H9 (cell line): Measurements from ENCODE around the gene CDK14. TPM values are rescaled to one million over a fixed set of nuclear protein-coding genes. Genes with fewer than 3 reads are reported as not detected.
A peak's percentile ranks its signal among the peaks of the same experiment; 100 is the strongest.

Experiments
- DNase-seq: peaks from one replicate; pipeline ENCODE4 v3.0.0-alpha.2; 2017
- H2AFZ ChIP-seq: one replicate; pipeline ENCODE4 v1.6.1; 2013; ENCODE audit warnings: mild to moderate bottlenecking, low read length, control low read depth, moderate library complexity
- H2AK5ac ChIP-seq: 2 replicates; pipeline ENCODE4 v1.6.1; 2013; ENCODE audit warnings: low read length, control low read depth, mixed read lengths; ENCODE audit not compliant: insufficient read length
- H2BK120ac ChIP-seq: one replicate; pipeline ENCODE4 v1.6.1; 2013; ENCODE audit warnings: low read depth, mild to moderate bottlenecking, low read length, control low read depth, inconsistent platforms; ENCODE audit not compliant: poor library complexity, severe bottlenecking
- H2BK12ac ChIP-seq: 2 replicates; pipeline ENCODE4 v1.6.1; 2013; ENCODE audit warnings: low read length, control low read depth, mixed read lengths, low read depth; ENCODE audit not compliant: insufficient read length
- H2BK15ac ChIP-seq: 2 replicates; pipeline ENCODE4 v1.6.1; 2013; ENCODE audit warnings: low read depth, low read length, control low read depth
- H2BK20ac ChIP-seq: one replicate; pipeline ENCODE4 v1.6.1; 2013; ENCODE audit warnings: low read depth, mild to moderate bottlenecking, low read length, control low read depth, inconsistent platforms; ENCODE audit not compliant: poor library complexity, severe bottlenecking
- H2BK5ac ChIP-seq: 2 replicates; pipeline ENCODE4 v1.6.1; 2013; ENCODE audit warnings: low read length, control low read depth, mixed read lengths; ENCODE audit not compliant: insufficient read length
- H3K14ac ChIP-seq: 2 replicates; pipeline ENCODE4 v1.6.1; 2013; ENCODE audit warnings: low read length, control low read depth; ENCODE audit not compliant: insufficient read depth
- H3K18ac ChIP-seq: 2 replicates; pipeline ENCODE4 v1.6.1; 2013; ENCODE audit warnings: low read depth, mild to moderate bottlenecking, mixed read lengths, low read length, control low read depth; ENCODE audit not compliant: insufficient read length
- H3K23ac ChIP-seq: 2 replicates; pipeline ENCODE4 v1.6.1; 2013; ENCODE audit warnings: low read length, control low read depth, mixed read lengths, low read depth; ENCODE audit not compliant: insufficient read length
- H3K23me2 ChIP-seq: 2 replicates; pipeline ENCODE4 v1.6.1; 2013; ENCODE audit warnings: low read depth, mild to moderate bottlenecking, mixed read lengths, low read length, control low read depth; ENCODE audit not compliant: insufficient read length, poor library complexity, severe bottlenecking
- H3K27ac ChIP-seq: 2 replicates; pipeline ENCODE4 v1.5.1; 2013; ENCODE audit warnings: low read length, control low read depth, mixed read lengths, low read depth; ENCODE audit not compliant: insufficient read length
- H3K27me3 ChIP-seq: 2 replicates; pipeline ENCODE4 v1.6.1; 2013; ENCODE audit warnings: low read length, control low read depth, inconsistent platforms; ENCODE audit not compliant: insufficient read depth
- H3K4ac ChIP-seq: 2 replicates; pipeline ENCODE4 v1.6.1; 2013; ENCODE audit warnings: low read depth, mild to moderate bottlenecking, control low read depth, inconsistent platforms, low read length, moderate library complexity
- H3K4me1 ChIP-seq: 2 replicates; pipeline ENCODE4 v1.6.1; 2013; ENCODE audit warnings: low read length, control low read depth, inconsistent platforms; ENCODE audit not compliant: insufficient read depth
- H3K4me2 ChIP-seq: 2 replicates; pipeline ENCODE4 v1.6.1; 2013; ENCODE audit warnings: low read length, control low read depth, mixed read lengths; ENCODE audit not compliant: insufficient read length, insufficient read depth
- H3K56ac ChIP-seq: 2 replicates; pipeline ENCODE4 v1.6.1; 2013; ENCODE audit warnings: low read depth, mild to moderate bottlenecking, mixed read lengths, low read length, control low read depth; ENCODE audit not compliant: insufficient read length
- H3K79me1 ChIP-seq: 2 replicates; pipeline ENCODE4 v1.6.1; 2013; ENCODE audit warnings: low read depth, mild to moderate bottlenecking, moderate library complexity, low read length, control low read depth, inconsistent platforms; ENCODE audit not compliant: insufficient read depth, poor library complexity, severe bottlenecking
- H3K79me2 ChIP-seq: 2 replicates; pipeline ENCODE4 v1.6.1; 2013; ENCODE audit warnings: low read length, control low read depth, inconsistent platforms; ENCODE audit not compliant: insufficient read depth
- H3K9ac ChIP-seq: 2 replicates; pipeline ENCODE4 v1.6.1; 2013; ENCODE audit warnings: low read length, control low read depth, mixed read lengths; ENCODE audit not compliant: insufficient read length; ENCODE audit errors: extremely low read depth
- H3K9me3 ChIP-seq: one replicate; pipeline ENCODE4 v1.6.1; 2013; ENCODE audit warnings: low read depth, low read length, inconsistent platforms; ENCODE audit not compliant: control insufficient read depth
- H3T11ph ChIP-seq: one replicate; pipeline ENCODE4 v1.6.1; 2013; ENCODE audit warnings: mild to moderate bottlenecking, low read length, control low read depth, inconsistent platforms
- H4K20me1 ChIP-seq: one replicate; pipeline ENCODE4 v1.6.1; 2013; ENCODE audit not compliant: control insufficient read depth, insufficient read length, insufficient read depth
- H4K5ac ChIP-seq: 2 replicates; pipeline ENCODE4 v1.6.1; 2013; ENCODE audit warnings: low read depth, mild to moderate bottlenecking, mixed read lengths, low read length, control low read depth; ENCODE audit not compliant: insufficient read length
- H4K8ac ChIP-seq: replicated peaks from 2 replicates; pipeline ENCODE4 v1.6.1; 2013; ENCODE audit warnings: low read length, control low read depth, mixed read lengths, low read depth; ENCODE audit not compliant: insufficient read length
- H4K91ac ChIP-seq: 2 replicates; pipeline ENCODE4 v1.6.1; 2013; ENCODE audit warnings: low read depth, mild to moderate bottlenecking, moderate library complexity, mixed read lengths, low read length, control low read depth; ENCODE audit not compliant: insufficient read length
- H3K27ac Mint-ChIP-seq, 3 experiments: 2 replicates in 2 of 3; 3 replicates in 1 of 3; pipeline ENCODE4 v1.8.0; 2020 to 2021; ENCODE audit warnings: mixed read lengths in 3 of 3, mild to moderate bottlenecking in 1 of 3, moderate library complexity in 1 of 3
- H3K27me3 Mint-ChIP-seq: 2 replicates; pipeline ENCODE4 v1.8.0; 2021; ENCODE audit warnings: low read depth, mild to moderate bottlenecking, moderate library complexity, mixed read lengths
- H3K36me3 Mint-ChIP-seq, 3 experiments: 2 replicates in 2 of 3; 3 replicates in 1 of 3; pipeline ENCODE4 v1.8.0; 2020 to 2021; ENCODE audit warnings: low read depth in 3 of 3, mixed read lengths in 3 of 3; ENCODE audit not compliant: insufficient read depth in 1 of 3
- H3K4me1 Mint-ChIP-seq, 2 experiments: 2 replicates each; pipeline ENCODE4 v1.8.0; 2020; ENCODE audit warnings: mixed read lengths in 2 of 2
- H3K4me3 Mint-ChIP-seq, 2 experiments: 2 replicates in 1 of 2; 3 replicates in 1 of 2; pipeline ENCODE4 v1.8.0; 2020 to 2021; ENCODE audit warnings: mild to moderate bottlenecking in 2 of 2, mixed read lengths in 2 of 2, moderate library complexity in 1 of 2
- H3K9me3 Mint-ChIP-seq, 2 experiments: 2 replicates in 1 of 2; 3 replicates in 1 of 2; pipeline ENCODE4 v1.8.0; 2020; ENCODE audit warnings: mild to moderate bottlenecking in 2 of 2, mixed read lengths in 2 of 2, moderate library complexity in 1 of 2
- CTCF ChIP-seq: fragments of 200-600 bp; sonication (generic); conservative IDR thresholded peaks from 3 replicates; pipeline ENCODE4 v1.8.0; 2021; ENCODE audit warnings: antibody characterized with exemption, mild to moderate bottlenecking
- WGBS: extraction: QIAGEN DNeasy Blood & Tissue Kit; methylation state at CpG from one replicate; pipeline ENCODE4 v1.1.7; 2013; ENCODE audit warnings: missing lambda C conversion rate, low lambda C conversion rate, mixed read lengths; ENCODE audit not compliant: insufficient read length; ENCODE audit errors: extremely low coverage; 5-methylcytosine and 5-hydroxymethylcytosine counted together
- total RNA-seq: library from RNA; stranded (reverse); gene quantifications from 2 replicates; pipeline ENCODE4 v1.2.1, GENCODE V29; 2021

CDK14 gene
- total RNA-seq, 1 experiment from 2014 or later, result 23.9 TPM

DNA sequence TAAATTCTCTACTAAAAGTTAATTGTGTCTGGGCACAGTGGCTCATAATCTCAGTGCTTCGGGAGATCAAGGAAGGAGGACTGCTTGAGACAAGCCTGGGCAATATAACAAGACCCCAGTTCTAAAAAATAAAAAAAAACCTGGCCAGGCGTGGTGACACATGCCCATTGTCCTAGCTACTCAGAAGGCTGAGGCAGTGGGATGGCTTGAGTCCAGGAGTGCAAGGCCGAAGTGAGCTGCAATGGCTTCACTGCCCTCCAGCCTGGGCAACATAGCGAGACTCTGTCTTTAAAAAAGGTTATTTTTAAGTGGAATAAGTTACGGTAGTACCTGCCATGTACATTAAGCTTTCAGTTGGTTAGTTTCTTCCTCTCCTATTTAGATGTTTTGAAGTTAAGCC lies 28.9 kb downstream of the CDK14 start:
- Mint-ChIP-seq H3K27me3 (peaks cover 11% of the 10 kb centered on the region), H3K9me3 (no peaks in the 10 kb centered on the region), H3K36me3 (peaks cover 0 to 2% (median 0%) of the 10 kb centered on the region in 3 experiments; a peak in 4 of 7 replicates), H3K4me3 (no peak overlapping the region; a peak in 1 of 5 replicates), H3K27ac (peak overlapping the region in 2 of 3 experiments; percentile 12 to 88; a peak in 3 of 7 replicates), H3K4me1 (peaks cover 62 to 69% of the 10 kb centered on the region in 2 experiments)
- Histone ChIP-seq H2AFZ (no peak overlapping the region), H3K9me3 (no peaks in the 10 kb centered on the region), H2BK20ac (no peak overlapping the region), H3K4ac (no peak overlapping the region), H4K20me1 (no peaks in the 10 kb centered on the region), H3K23ac (no peak overlapping the region), H2BK15ac (no peak overlapping the region), H2BK12ac (no peak overlapping the region), H3K4me2 (no peak overlapping the region), H3K9ac (no peak overlapping the region), H4K91ac (no peak overlapping the region), H3T11ph (no peak overlapping the region), H2AK5ac (no peak overlapping the region), H3K27me3 (no peaks in the 10 kb centered on the region; the same call in 1 of the 2 replicates), H4K8ac (no peak overlapping the region), H3K27ac (no peak overlapping the region), H3K4me1 (peaks cover 18% of the 10 kb centered on the region; the same call in 1 of the 2 replicates), H3K23me2 (no peaks in the 10 kb centered on the region), H2BK120ac (no peak overlapping the region), H3K14ac (no peak overlapping the region), H3K79me2 (no peaks in the 10 kb centered on the region), H3K79me1 (no peaks in the 10 kb centered on the region), H3K56ac (no peak overlapping the region), H2BK5ac (no peak overlapping the region), H4K5ac (no peak overlapping the region), H3K18ac (no peak overlapping the region)
- WGBS, result no CpG with 5 or more reads among the region's 5 CpGs
- no peak for TF ChIP-seq CTCF
- DNase-seq, result no peak
